ENCODE data around the gene LIM2.

Gene LIM2

GRCh38 chr19:51356159-51356801 is 31.5 kb downstream of the LIM2 start:
- Mint-ChIP-seq H3K4me3 (no peak overlapping the region), H3K4me1 (peaks cover 47% of the 10 kb centered on the region), H3K36me3 (ENCODE audit: low read depth) (peaks cover 11% of the 10 kb centered on the region), H3K27ac (no peak overlapping the region), H3K27me3 (ENCODE audit: low read depth, poor library complexity) (no peaks in the 10 kb centered on the region), H3K9me3 (no peaks in the 10 kb centered on the region)
- TF ChIP-seq CTCF (IDR thresholded peaks at IDR 0.05) = no peak
- no peak for DNase-seq

GRCh38 chr19:51354742-51355148 is 33.0 kb downstream of the LIM2 start:
- Mint-ChIP-seq H3K4me3 (peak overlapping the region; percentile 68), H3K27ac (peak overlapping the region; percentile 91)
- DNase-seq = peak; percentile 71

GRCh38 chr19:51354103-51354741 is 33.6 kb downstream of the LIM2 start:
- Mint-ChIP-seq H3K4me3 (peak overlapping the region; percentile 68), H3K9me3 (no peaks in the 10 kb centered on the region), H3K27ac (peak overlapping the region; percentile 91), H3K4me1 (peaks cover 42% of the 10 kb centered on the region), H3K36me3 (ENCODE audit: low read depth) (peaks cover 16% of the 10 kb centered on the region), H3K27me3 (ENCODE audit: low read depth, poor library complexity) (no peaks in the 10 kb centered on the region)
- no peak for TF ChIP-seq CTCF (IDR thresholded peaks at IDR 0.05)
- DNase-seq = peak; percentile 39

More at GRCh38 chr19:51354742-51355148, 33.0 kb downstream of the LIM2 start:
- no peaks in the 10 kb centered on the region for H3K27me3 Mint-ChIP-seq (ENCODE audit: low read depth, poor library complexity)
- no peak for TF ChIP-seq CTCF (IDR thresholded peaks at IDR 0.05)
- no peaks in the 10 kb centered on the region for H3K9me3 Mint-ChIP-seq
- peaks cover 16% of the 10 kb centered on the region for H3K36me3 Mint-ChIP-seq (ENCODE audit: low read depth)
- H3K4me1 Mint-ChIP-seq = peaks cover 47% of the 10 kb centered on the region

- H3K4me3 Mint-ChIP-seq = no peak overlapping the region
- DNase-seq = no peak
- TF ChIP-seq CTCF (IDR thresholded peaks at IDR 0.05) = no peak
- no peaks in the 10 kb centered on the region for H3K9me3 Mint-ChIP-seq
- peaks cover 39% of the 10 kb centered on the region for H3K4me1 Mint-ChIP-seq
- peaks cover 16% of the 10 kb centered on the region for H3K36me3 Mint-ChIP-seq (ENCODE audit: low read depth)
- H3K27ac Mint-ChIP-seq = no peak overlapping the region
- no peaks in the 10 kb centered on the region for H3K27me3 Mint-ChIP-seq (ENCODE audit: low read depth, poor library complexity)
These were observed 34.9 kb downstream of the LIM2 start for GRCh38 chr19:51352783-51353360.

GRCh38 chr19:51351266-51351990 is 36.3 kb downstream of the LIM2 start:
- no peak overlapping the region for H3K4me3 Mint-ChIP-seq
- no peak for TF ChIP-seq CTCF (IDR thresholded peaks at IDR 0.05)
- peaks cover 21% of the 10 kb centered on the region for H3K36me3 Mint-ChIP-seq (ENCODE audit: low read depth)
- H3K9me3 Mint-ChIP-seq = no peaks in the 10 kb centered on the region
- no peaks in the 10 kb centered on the region for H3K27me3 Mint-ChIP-seq (ENCODE audit: low read depth, poor library complexity)
- H3K27ac Mint-ChIP-seq = no peak overlapping the region
- H3K4me1 Mint-ChIP-seq = peaks cover 33% of the 10 kb centered on the region
- no peak for DNase-seq
